Mesothelial cell of epicardium (in vitro differentiated cells): ENCODE measurements around the gene MAP7. TPM values are rescaled to one million over a fixed set of nuclear protein-coding genes. Genes with fewer than 3 reads are reported as not detected.

Source experiments
- DNase-seq, 2 experiments: peaks; one replicate each; pipeline ENCODE4 v3.0.0; 2021; ENCODE audit warnings: low spot score in 2 of 2; ENCODE audit not compliant: unreplicated experiment in 2 of 2
- H3K27ac Mint-ChIP-seq: 2 replicates; pipeline ENCODE4 v1.8.0; 2021; ENCODE audit warnings: mixed read lengths
- H3K27me3 Mint-ChIP-seq: 2 replicates; pipeline ENCODE4 v1.8.0; 2021; ENCODE audit warnings: low read depth, mixed read lengths
- H3K36me3 Mint-ChIP-seq: 2 replicates; pipeline ENCODE4 v1.8.0; 2021; ENCODE audit warnings: mixed read lengths
- H3K4me1 Mint-ChIP-seq: 2 replicates; pipeline ENCODE4 v1.8.0; 2021; ENCODE audit warnings: mixed read lengths
- H3K4me3 Mint-ChIP-seq: 2 replicates; pipeline ENCODE4 v1.8.0; 2021; ENCODE audit warnings: mild to moderate bottlenecking, moderate library complexity, mixed read lengths
- H3K9me3 Mint-ChIP-seq: 2 replicates; pipeline ENCODE4 v1.8.0; 2021; ENCODE audit warnings: mixed read lengths
- CTCF ChIP-seq: fragments of 200-600 bp; sonication (generic); IDR thresholded peaks from one replicate; pipeline ENCODE4 v1.5.0; 2021; ENCODE audit warnings: antibody characterized with exemption; ENCODE audit not compliant: unreplicated experiment
- total RNA-seq: library from RNA; stranded (reverse); gene quantifications from 3 replicates; pipeline ENCODE4 v1.2.1, GENCODE V29; 2021

The MAP7 gene
- total RNA-seq, 1 donor from 2014 or later: 15.1 TPM

GRCh38 chr6:136568129-136568528 is 17.9 kb upstream of the MAP7 start:
- H3K9me3 Mint-ChIP-seq: peaks cover 24% of the 10 kb centered on the region
- H3K27ac Mint-ChIP-seq: no peak overlapping the region
- H3K4me1 Mint-ChIP-seq: peaks cover 8% of the 10 kb centered on the region
- no peak overlapping the region for H3K4me3 Mint-ChIP-seq
- DNase-seq: no peak
- H3K36me3 Mint-ChIP-seq: peaks cover 28% of the 10 kb centered on the region
- no peak for TF ChIP-seq CTCF
- no peaks in the 10 kb centered on the region for H3K27me3 Mint-ChIP-seq

GRCh38 chr6:136567688-136568087 is 17.5 kb upstream of the MAP7 start:
- DNase-seq: no peak
- TF ChIP-seq CTCF: no peak
- Mint-ChIP-seq H3K27ac (no peak overlapping the region), H3K9me3 (peaks cover 24% of the 10 kb centered on the region), H3K4me3 (no peak overlapping the region), H3K4me1 (peaks cover 8% of the 10 kb centered on the region), H3K27me3 (no peaks in the 10 kb centered on the region), H3K36me3 (peaks cover 28% of the 10 kb centered on the region)

- no peak for TF ChIP-seq CTCF
- Mint-ChIP-seq H3K4me1 (peaks cover 8% of the 10 kb centered on the region), H3K4me3 (no peak overlapping the region), H3K27me3 (no peaks in the 10 kb centered on the region), H3K9me3 (peaks cover 23% of the 10 kb centered on the region), H3K27ac (no peak overlapping the region), H3K36me3 (peaks cover 27% of the 10 kb centered on the region)
- DNase-seq: no peak
These were observed 16.6 kb upstream of the MAP7 start for GRCh38 chr6:136566851-136567250.

- DNase-seq: no peak
- Mint-ChIP-seq H3K9me3 (peaks cover 15% of the 10 kb centered on the region), H3K36me3 (peaks cover 20% of the 10 kb centered on the region), H3K27me3 (no peaks in the 10 kb centered on the region), H3K4me1 (peaks cover 8% of the 10 kb centered on the region), H3K4me3 (no peak overlapping the region), H3K27ac (no peak overlapping the region)
- no peak for TF ChIP-seq CTCF
These were observed 15.8 kb upstream of the MAP7 start for GRCh38 chr6:136566007-136566487.

GRCh38 chr6:136564180-136564579 is 14.0 kb upstream of the MAP7 start:
- Mint-ChIP-seq H3K9me3 (no peaks in the 10 kb centered on the region), H3K4me1 (peaks cover 8% of the 10 kb centered on the region), H3K27ac (no peak overlapping the region), H3K36me3 (peaks cover 6% of the 10 kb centered on the region), H3K4me3 (no peak overlapping the region), H3K27me3 (no peaks in the 10 kb centered on the region)
- DNase-seq: no peak
- no peak for TF ChIP-seq CTCF
